Mesendoderm (in vitro differentiated cells): Measurements from ENCODE around the gene TOPAZ1. TPM values are rescaled to one million over a fixed set of nuclear protein-coding genes. Genes with fewer than 3 reads are reported as not detected.

Experiments
- DNase-seq: peaks from one replicate; pipeline ENCODE4 v3.0.0; 2013
- H2AK5ac ChIP-seq: 2 replicates; pipeline ENCODE4 v1.6.1; 2013; ENCODE audit warnings: low read length, inconsistent platforms
- H2BK120ac ChIP-seq: 2 replicates; pipeline ENCODE4 v1.6.1; 2013; ENCODE audit warnings: low read depth, mild to moderate bottlenecking, low read length, moderate library complexity, mixed read lengths
- H2BK15ac ChIP-seq: replicated peaks from 2 replicates; pipeline ENCODE4 v1.6.1; 2013; ENCODE audit warnings: low read depth, mild to moderate bottlenecking, moderate library complexity
- H2BK5ac ChIP-seq: 2 replicates; pipeline ENCODE4 v1.6.1; 2013; ENCODE audit warnings: low read length, inconsistent platforms
- H3K18ac ChIP-seq: 2 replicates; pipeline ENCODE4 v1.6.1; 2013; ENCODE audit warnings: mild to moderate bottlenecking, low read length, mixed read lengths
- H3K23ac ChIP-seq: one replicate; pipeline ENCODE4 v1.6.1; 2013; ENCODE audit warnings: low read length
- H3K27ac ChIP-seq: 2 replicates; pipeline ENCODE4 v1.5.1; 2013; ENCODE audit warnings: low read depth, mild to moderate bottlenecking, inconsistent platforms, low read length, moderate library complexity
- H3K27me3 ChIP-seq: 2 replicates; pipeline ENCODE4 v1.6.1; 2013; ENCODE audit warnings: low read length, control low read depth, mild to moderate bottlenecking, inconsistent platforms; ENCODE audit not compliant: insufficient read depth, poor library complexity
- H3K36me3 ChIP-seq: 2 replicates; pipeline ENCODE4 v1.6.1; 2013; ENCODE audit warnings: low read length, inconsistent platforms; ENCODE audit not compliant: control insufficient read depth, insufficient read depth
- H3K4ac ChIP-seq: one replicate; pipeline ENCODE4 v1.6.1; 2013; ENCODE audit warnings: low read depth, mild to moderate bottlenecking, low read length, moderate library complexity
- H3K4me1 ChIP-seq: 2 replicates; pipeline ENCODE4 v1.6.1; 2013; ENCODE audit warnings: low read depth, low read length, inconsistent platforms; ENCODE audit not compliant: control insufficient read depth
- H3K4me2 ChIP-seq: 2 replicates; pipeline ENCODE4 v1.6.1; 2013; ENCODE audit warnings: low read length
- H3K4me3 ChIP-seq: 2 replicates; pipeline ENCODE4 v1.5.1; 2013; ENCODE audit warnings: mild to moderate bottlenecking, low read length
- H3K56ac ChIP-seq: one replicate; pipeline ENCODE4 v1.6.1; 2013; ENCODE audit warnings: low read length
- H3K79me1 ChIP-seq: 2 replicates; pipeline ENCODE4 v1.6.1; 2013; ENCODE audit warnings: low read length, inconsistent platforms
- H3K79me2 ChIP-seq: 2 replicates; pipeline ENCODE4 v1.6.1; 2013; ENCODE audit warnings: mild to moderate bottlenecking, low read length; ENCODE audit not compliant: control insufficient read depth, insufficient read depth
- H3K9ac ChIP-seq: 2 replicates; pipeline ENCODE4 v1.6.1; 2013; ENCODE audit warnings: low read length, inconsistent platforms
- H4K5ac ChIP-seq: one replicate; pipeline ENCODE4 v1.6.1; 2013; ENCODE audit warnings: low read length
- H4K8ac ChIP-seq: one replicate; pipeline ENCODE4 v1.6.1; 2013; ENCODE audit warnings: low read depth, mild to moderate bottlenecking, control low read depth, low read length, moderate library complexity
- WGBS: extraction: QIAGEN DNeasy Blood & Tissue Kit; methylation state at CpG from one replicate; pipeline ENCODE4 v1.1.7; 2013; ENCODE audit warnings: low lambda C conversion rate, missing lambda C conversion rate; ENCODE audit not compliant: insufficient coverage; ENCODE audit errors: extremely low coverage; 5-methylcytosine and 5-hydroxymethylcytosine counted together
- polyA plus RNA-seq, 2 experiments: library from polyadenylated mRNA; stranded (reverse); fragments of 200-250 nt; gene quantifications; one replicate each; pipeline ENCODE4 v1.2.3, GENCODE V29; 2013

The TOPAZ1 gene
- polyA plus RNA-seq (2013, experiment 1 of 2), result not detected
- not detected for polyA plus RNA-seq (2013, experiment 2 of 2)

DNA sequence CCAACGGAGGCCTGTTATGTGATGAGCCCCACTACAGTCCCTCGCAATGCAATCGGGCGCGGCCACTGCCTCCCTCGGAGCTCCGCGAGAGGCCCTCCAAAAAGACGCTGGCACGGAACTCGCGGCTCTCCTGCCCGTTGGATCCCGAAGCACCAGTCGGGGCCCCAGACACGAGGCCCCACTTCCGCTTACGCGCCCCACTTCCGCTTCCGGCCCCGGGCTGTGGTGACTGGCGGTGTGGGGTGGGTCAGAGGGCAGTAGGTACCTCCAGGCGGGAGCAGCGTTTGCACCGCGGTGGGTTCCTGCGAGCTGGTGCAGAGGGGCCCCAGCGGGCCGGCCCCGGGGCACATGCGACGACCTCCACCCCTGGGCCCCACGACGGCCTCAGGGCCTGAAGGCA is at the start of gene TOPAZ1:
TOPAZ1 (plus strand) TSS at position 181 of the 400 bp plus-strand sequence; CDS start at position 349, 168 bp downstream.
- no peak within 1 kb of the TSS for H2BK15ac ChIP-seq
- no CpG with 5 or more reads among the region's 35 CpGs for WGBS
- H3K23ac ChIP-seq, result no peak within 1 kb of the TSS
- H3K79me2 ChIP-seq, result no peaks in the 10 kb centered on the region
- H3K79me1 ChIP-seq, result no peaks in the 10 kb centered on the region
- H2BK5ac ChIP-seq, result no peak within 1 kb of the TSS
- no peak within 1 kb of the TSS for H4K5ac ChIP-seq
- no peaks in the 10 kb centered on the region for H3K4me1 ChIP-seq
- H3K4me2 ChIP-seq, result no peak within 1 kb of the TSS
- H3K36me3 ChIP-seq, result no peaks in the 10 kb centered on the region
- no peak within 1 kb of the TSS for H2BK120ac ChIP-seq
- no peak within 1 kb of the TSS for H3K4ac ChIP-seq
- no peak within 1 kb of the TSS for H4K8ac ChIP-seq
- H3K56ac ChIP-seq, result no peak within 1 kb of the TSS
- no peak within 1 kb of the TSS for H3K27ac ChIP-seq
- no peak within 1 kb of the TSS for H3K4me3 ChIP-seq
- no peak within 1 kb of the TSS for H3K9ac ChIP-seq
- no peak within 1 kb of the TSS for H2AK5ac ChIP-seq
- H3K27me3 ChIP-seq, result no peaks in the 10 kb centered on the region
- H3K18ac ChIP-seq, result no peak within 1 kb of the TSS
- DNase-seq, result no peak

DNA sequence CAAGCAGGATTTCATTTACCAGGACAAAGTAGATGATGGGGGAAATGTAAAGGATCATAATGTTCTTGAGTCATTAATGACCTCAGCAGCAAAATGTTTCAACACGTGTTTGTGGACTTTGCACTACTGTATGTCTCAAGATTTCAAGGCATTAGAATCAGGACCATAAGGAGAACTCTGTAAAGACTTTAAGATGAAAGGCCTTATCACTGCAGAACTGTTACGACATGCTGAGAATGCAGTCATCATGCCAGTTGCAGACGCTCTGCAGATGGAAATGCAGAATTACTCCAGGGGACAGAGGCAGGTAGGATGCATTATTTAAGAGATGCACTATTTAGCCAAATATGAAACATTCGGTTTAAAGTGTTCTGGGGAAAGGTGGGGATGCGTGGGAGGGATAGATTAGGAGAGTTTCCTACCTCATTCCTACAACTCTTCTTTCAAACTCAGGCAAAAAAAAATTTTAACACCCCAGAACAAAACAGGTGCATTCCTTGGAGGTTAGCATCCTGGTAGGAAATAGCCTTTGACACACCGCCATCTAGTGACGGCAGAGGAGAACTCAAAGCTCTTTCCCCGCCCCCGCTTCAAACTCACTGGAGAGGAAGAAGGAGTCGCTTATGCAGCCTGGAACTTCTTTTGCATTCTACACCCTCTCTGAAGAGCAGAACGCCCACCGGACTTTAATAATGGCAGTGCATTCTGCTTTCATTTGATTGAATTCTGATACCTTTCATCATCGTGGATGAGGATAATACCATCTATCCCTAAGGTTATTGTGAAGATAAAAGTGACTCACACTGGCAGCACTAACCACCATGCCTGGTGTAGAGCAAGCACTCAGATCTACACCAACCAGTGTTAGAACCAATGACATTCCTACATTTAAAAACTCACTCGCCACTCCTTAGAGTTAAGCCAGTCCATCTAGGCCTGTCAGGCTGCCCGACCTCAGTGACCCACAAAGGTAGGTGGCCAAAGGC is 43.1 kb upstream of the TOPAZ1 start:
- WGBS, result no CpG with 5 or more reads among the region's 15 CpGs
- Histone ChIP-seq H3K56ac (no peak overlapping the region), H2BK15ac (no peak overlapping the region), H3K36me3 (no peaks in the 10 kb centered on the region), H2BK5ac (no peak overlapping the region), H4K5ac (no peak overlapping the region), H3K18ac (no peak overlapping the region), H2AK5ac (no peak overlapping the region), H2BK120ac (no peak overlapping the region), H4K8ac (no peak overlapping the region), H3K27ac (no peak overlapping the region), H3K79me1 (no peaks in the 10 kb centered on the region), H3K4ac (no peak overlapping the region), H3K4me1 (no peaks in the 10 kb centered on the region), H3K9ac (no peak overlapping the region), H3K4me2 (no peak overlapping the region), H3K4me3 (no peak overlapping the region), H3K27me3 (no peaks in the 10 kb centered on the region), H3K79me2 (no peaks in the 10 kb centered on the region), H3K23ac (no peak overlapping the region)
- peak; percentile 85 for DNase-seq

- no peak overlapping the region for H2BK15ac ChIP-seq
- H2AK5ac ChIP-seq, result no peak overlapping the region
- H4K5ac ChIP-seq, result no peak overlapping the region
- H3K4me3 ChIP-seq, result no peak overlapping the region
- H3K23ac ChIP-seq, result no peak overlapping the region
- H3K4me1 ChIP-seq, result no peaks in the 10 kb centered on the region
- H3K9ac ChIP-seq, result no peak overlapping the region
- DNase-seq, result no peak
- H3K18ac ChIP-seq, result no peak overlapping the region
- H2BK5ac ChIP-seq, result no peak overlapping the region
- H3K36me3 ChIP-seq, result no peaks in the 10 kb centered on the region
- no peak overlapping the region for H3K27ac ChIP-seq
- no peaks in the 10 kb centered on the region for H3K79me1 ChIP-seq
- no peaks in the 10 kb centered on the region for H3K79me2 ChIP-seq
- no peak overlapping the region for H3K4me2 ChIP-seq
- H2BK120ac ChIP-seq, result no peak overlapping the region
- H4K8ac ChIP-seq, result no peak overlapping the region
- WGBS, result no CpG with 5 or more reads among the region's 4 CpGs
- no peak overlapping the region for H3K56ac ChIP-seq
- no peaks in the 10 kb centered on the region for H3K27me3 ChIP-seq
- H3K4ac ChIP-seq, result no peak overlapping the region
These were observed 35.4 kb upstream of the TOPAZ1 start for GRCh38 chr3:44206261-44206660.

- Histone ChIP-seq H2AK5ac (no peak overlapping the region), H3K79me1 (no peaks in the 10 kb centered on the region), H2BK5ac (no peak overlapping the region), H3K4me1 (no peaks in the 10 kb centered on the region), H3K56ac (no peak overlapping the region), H3K27ac (no peak overlapping the region), H3K27me3 (no peaks in the 10 kb centered on the region), H3K9ac (no peak overlapping the region), H3K79me2 (no peaks in the 10 kb centered on the region), H4K5ac (no peak overlapping the region), H3K18ac (no peak overlapping the region), H4K8ac (no peak overlapping the region), H3K36me3 (no peaks in the 10 kb centered on the region), H2BK15ac (no peak overlapping the region), H3K23ac (no peak overlapping the region), H3K4ac (no peak overlapping the region), H3K4me2 (no peak overlapping the region), H2BK120ac (no peak overlapping the region), H3K4me3 (no peak overlapping the region)
- no peak for DNase-seq
- WGBS, result no CpG with 5 or more reads among the region's 11 CpGs
These were observed 34.6 kb upstream of the TOPAZ1 start for GRCh38 chr3:44206862-44207652.

DNA sequence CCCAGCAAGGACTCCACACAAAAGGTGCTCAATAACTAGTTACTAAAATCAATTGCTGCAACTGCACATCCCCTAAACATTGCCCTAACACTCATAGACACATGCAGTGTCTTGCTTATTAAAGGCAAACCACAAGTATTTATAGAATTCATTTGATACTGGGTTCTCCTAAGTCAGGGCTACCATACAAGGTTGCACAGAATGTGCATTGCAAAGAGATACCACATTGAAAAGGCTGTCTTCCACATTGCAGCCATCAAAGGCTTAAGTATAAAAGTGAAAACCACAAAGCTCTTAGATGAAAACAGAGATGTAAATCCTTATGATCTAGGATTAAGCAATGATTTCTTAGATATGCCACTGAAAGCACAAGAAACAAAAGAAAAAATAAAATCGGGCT is 33.6 kb upstream of the TOPAZ1 start:
- no peak overlapping the region for H2AK5ac ChIP-seq
- no peak overlapping the region for H2BK15ac ChIP-seq
- H3K79me2 ChIP-seq, result no peaks in the 10 kb centered on the region
- H3K23ac ChIP-seq, result no peak overlapping the region
- no peaks in the 10 kb centered on the region for H3K27me3 ChIP-seq
- no peak overlapping the region for H3K4me3 ChIP-seq
- H3K4ac ChIP-seq, result no peak overlapping the region
- H3K79me1 ChIP-seq, result no peaks in the 10 kb centered on the region
- H3K56ac ChIP-seq, result no peak overlapping the region
- H4K8ac ChIP-seq, result no peak overlapping the region
- no peak overlapping the region for H3K18ac ChIP-seq
- no peaks in the 10 kb centered on the region for H3K4me1 ChIP-seq
- no peak overlapping the region for H3K4me2 ChIP-seq
- WGBS, result no CpG with 5 or more reads among the region's 1 CpG
- no peak overlapping the region for H3K27ac ChIP-seq
- no peak overlapping the region for H2BK5ac ChIP-seq
- no peaks in the 10 kb centered on the region for H3K36me3 ChIP-seq
- DNase-seq, result no peak
- no peak overlapping the region for H4K5ac ChIP-seq
- H3K9ac ChIP-seq, result no peak overlapping the region
- H2BK120ac ChIP-seq, result no peak overlapping the region
